K562 (cell line): ENCODE results near the gene GVQW3. TPM values are rescaled to one million over a fixed set of nuclear protein-coding genes. Genes with fewer than 3 reads are reported as not detected.

Experiments used
- BCL6 ChIP-seq: fragments of 250-450 bp; sonication (Bioruptor Pico); IDR thresholded peaks from 2 replicates; pipeline ENCODE4 v1.4.0; 2020
- HDAC2 ChIP-seq: fragments of 450-650 bp; IDR thresholded peaks from 2 replicates; pipeline ENCODE4 v1.6.1; 2016; ENCODE audit warnings: mild to moderate bottlenecking
- HIVEP1 ChIP-seq: fragments of 250-450 bp; sonication (Bioruptor Pico); IDR thresholded peaks from 2 replicates; pipeline ENCODE4 v1.4.0; 2020; ENCODE audit warnings: mild to moderate bottlenecking
- NBN ChIP-seq: fragments of 450-650 bp; IDR thresholded peaks from 2 replicates; pipeline ENCODE4 v1.6.1; 2016; ENCODE audit warnings: low read depth, mild to moderate bottlenecking
- NONO ChIP-seq, 2 experiments: fragments of 200-400 bp in 1 of 2; fragments of 450-650 bp in 1 of 2; formaldehyde crosslinking in 1 of 2; IDR thresholded peaks; 2 replicates each; pipeline ENCODE4 v1.6.1; 2017; ENCODE audit warnings: low read depth in 2 of 2, mild to moderate bottlenecking in 2 of 2, moderate library complexity in 2 of 2, low read length in 1 of 2
- PTBP1 ChIP-seq: fragments of 200-400 bp; formaldehyde crosslinking; IDR thresholded peaks from 2 replicates; pipeline ENCODE4 v1.6.1; 2017; ENCODE audit warnings: low read depth, low read length
- PTTG1 ChIP-seq: fragments of 450-650 bp; IDR thresholded peaks from 2 replicates; pipeline ENCODE4 v1.6.1; 2016; ENCODE audit warnings: low read depth, mild to moderate bottlenecking, missing genetic modification characterization, missing compliant biosample characterization
- TRIM24 ChIP-seq, 2 experiments: fragments of 450-650 bp; IDR thresholded peaks; 2 replicates each; pipeline ENCODE4 v1.6.1; 2016
- ZNF133 ChIP-seq: fragments of 250-450 bp; sonication (Bioruptor Pico); IDR thresholded peaks from 2 replicates; pipeline ENCODE4 v1.4.0; 2020; ENCODE audit warnings: mild to moderate bottlenecking
- polyA plus RNA-seq, 8 experiments: library from polyadenylated mRNA; depleted of rRNA in 4 of 8; stranded (reverse) in 5 of 8; unstranded in 3 of 8; fragments of >200 nt; fragmentation: Nextera tagmentation in 2 of 8; fragmentation: Illumina TruSeq in 1 of 8; extraction: Ambion mirVana in 2 of 8; extraction: Trizol in 1 of 8; gene quantifications; 2 replicates each; pipeline versions ENCODE4 v1.2.1 to v1.2.3, GENCODE V29; 2011 to 2014; ENCODE audit warnings: inconsistent platforms in 1 of 8, missing spikeins in 1 of 8
- total RNA-seq, 7 experiments: library from RNA; depleted of rRNA in 6 of 7; stranded (reverse); fragments of >200 nt in 6 of 7; fragmentation: Illumina TruSeq in 2 of 7; extraction: Trizol in 2 of 7; gene quantifications; 2 replicates each; pipeline versions ENCODE4 v1.2.1 to v1.2.3, GENCODE V29; 2011 to 2021; ENCODE audit warnings: low replicate concordance in 1 of 7
- TF ChIP-seq, protein P1 (sequence below): sonication (generic); formaldehyde crosslinking; IDR thresholded peaks from 2 replicates; pipeline ENCODE4 v1.8.1; 2023; ENCODE audit warnings: mild to moderate bottlenecking, missing genetic modification reagents
- TF ChIP-seq, protein P2 (sequence below): fragments of 200-400 bp; formaldehyde crosslinking; IDR thresholded peaks from 2 replicates; pipeline ENCODE4 v1.6.1; 2017; ENCODE audit warnings: mild to moderate bottlenecking, low read depth, low read length, moderate library complexity
- TF ChIP-seq, protein P3 (sequence below): fragments of 250-450 bp; sonication (Bioruptor Pico); IDR thresholded peaks from 2 replicates; pipeline ENCODE4 v1.5.0; 2021
- TF ChIP-seq, protein P4 (sequence below): IDR thresholded peaks from 2 replicates; pipeline ENCODE4 v1.6.1; 2014; ENCODE audit warnings: antibody characterized with exemption
- TF ChIP-seq, protein P5 (sequence below): fragments of 250-450 bp; sonication (Bioruptor Pico); IDR thresholded peaks from 2 replicates; pipeline ENCODE4 v1.8.0; 2021; ENCODE audit warnings: mild to moderate bottlenecking, moderate library complexity
- TF ChIP-seq, protein P6 (sequence below): fragments of 200-800 bp; sonication (Bioruptor generic); IDR thresholded peaks from 2 replicates; pipeline ENCODE4 v1.6.1; 2017; ENCODE audit warnings: missing genetic modification characterization, missing compliant biosample characterization

GVQW3 gene
- total and polyA plus RNA-seq, 9 of the 15 experiments (the other 6 are each of a cell fraction or from before 2014, with no cell fraction given): 0.66 to 5.7 (median 2.1) TPM

DNA sequence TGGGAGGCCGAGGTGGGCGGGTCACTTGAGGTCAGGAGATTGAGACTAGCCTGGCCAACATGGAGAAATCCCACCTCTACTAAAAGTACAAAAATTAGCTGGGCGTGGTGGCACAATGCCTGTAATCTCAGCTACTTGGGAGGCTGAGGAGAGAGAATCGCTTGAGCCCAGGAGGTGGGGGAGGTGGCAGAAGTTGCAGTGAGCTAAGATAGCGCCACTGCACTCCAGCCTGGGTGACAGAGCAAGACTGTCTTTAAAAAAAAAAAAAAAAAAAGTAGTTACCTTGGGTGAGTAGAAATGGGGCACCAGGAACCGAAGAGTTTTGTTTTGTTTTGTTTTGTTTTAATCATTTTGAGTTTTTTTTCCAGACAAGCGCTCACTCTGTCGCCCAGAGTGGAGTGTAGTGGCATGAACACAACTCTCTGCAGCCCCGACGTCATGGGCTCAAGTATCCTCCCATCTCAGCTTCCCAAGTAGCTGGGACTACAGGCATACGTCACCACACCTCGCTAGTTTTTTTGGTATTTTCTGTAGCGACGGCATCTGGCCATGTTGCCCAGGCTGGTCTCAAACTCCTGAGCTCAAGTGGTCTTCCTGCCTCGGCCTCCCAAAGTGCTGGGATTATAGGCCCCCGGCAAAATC, 16.0 kb upstream of the GVQW3 start (continued):
- TF ChIP-seq NONO (IDR thresholded peaks at IDR 0.05; ENCODE audit: low read depth in 2 of 2, low read length in 1 of 2) (no peak), NBN (0 out of 2 replicates have a peak, but pooled peaks have one; percentile 29), PTBP1 (no peak), PTTG1 (tag) (no peak), HDAC2 (0 out of 2 replicates have a peak, but pooled peaks have one; percentile 41), TRIM24 (IDR thresholded peaks at IDR 0.05) (peak; percentile 65 to 66; a peak in 2 of 4 replicates), ZNF133 (CRISPR knock-in tag) (no peak), HIVEP1 (CRISPR knock-in tag) (no peak), BCL6 (no peak)
- TF ChIP-seq, protein P1, sequence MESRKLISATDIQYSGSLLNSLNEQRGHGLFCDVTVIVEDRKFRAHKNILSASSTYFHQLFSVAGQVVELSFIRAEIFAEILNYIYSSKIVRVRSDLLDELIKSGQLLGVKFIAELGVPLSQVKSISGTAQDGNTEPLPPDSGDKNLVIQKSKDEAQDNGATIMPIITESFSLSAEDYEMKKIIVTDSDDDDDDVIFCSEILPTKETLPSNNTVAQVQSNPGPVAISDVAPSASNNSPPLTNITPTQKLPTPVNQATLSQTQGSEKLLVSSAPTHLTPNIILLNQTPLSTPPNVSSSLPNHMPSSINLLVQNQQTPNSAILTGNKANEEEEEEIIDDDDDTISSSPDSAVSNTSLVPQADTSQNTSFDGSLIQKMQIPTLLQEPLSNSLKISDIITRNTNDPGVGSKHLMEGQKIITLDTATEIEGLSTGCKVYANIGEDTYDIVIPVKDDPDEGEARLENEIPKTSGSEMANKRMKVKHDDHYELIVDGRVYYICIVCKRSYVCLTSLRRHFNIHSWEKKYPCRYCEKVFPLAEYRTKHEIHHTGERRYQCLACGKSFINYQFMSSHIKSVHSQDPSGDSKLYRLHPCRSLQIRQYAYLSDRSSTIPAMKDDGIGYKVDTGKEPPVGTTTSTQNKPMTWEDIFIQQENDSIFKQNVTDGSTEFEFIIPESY: peak; percentile 48
- TF ChIP-seq, protein P2, sequence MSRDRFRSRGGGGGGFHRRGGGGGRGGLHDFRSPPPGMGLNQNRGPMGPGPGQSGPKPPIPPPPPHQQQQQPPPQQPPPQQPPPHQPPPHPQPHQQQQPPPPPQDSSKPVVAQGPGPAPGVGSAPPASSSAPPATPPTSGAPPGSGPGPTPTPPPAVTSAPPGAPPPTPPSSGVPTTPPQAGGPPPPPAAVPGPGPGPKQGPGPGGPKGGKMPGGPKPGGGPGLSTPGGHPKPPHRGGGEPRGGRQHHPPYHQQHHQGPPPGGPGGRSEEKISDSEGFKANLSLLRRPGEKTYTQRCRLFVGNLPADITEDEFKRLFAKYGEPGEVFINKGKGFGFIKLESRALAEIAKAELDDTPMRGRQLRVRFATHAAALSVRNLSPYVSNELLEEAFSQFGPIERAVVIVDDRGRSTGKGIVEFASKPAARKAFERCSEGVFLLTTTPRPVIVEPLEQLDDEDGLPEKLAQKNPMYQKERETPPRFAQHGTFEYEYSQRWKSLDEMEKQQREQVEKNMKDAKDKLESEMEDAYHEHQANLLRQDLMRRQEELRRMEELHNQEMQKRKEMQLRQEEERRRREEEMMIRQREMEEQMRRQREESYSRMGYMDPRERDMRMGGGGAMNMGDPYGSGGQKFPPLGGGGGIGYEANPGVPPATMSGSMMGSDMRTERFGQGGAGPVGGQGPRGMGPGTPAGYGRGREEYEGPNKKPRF: no peak
- TF ChIP-seq, protein P3, sequence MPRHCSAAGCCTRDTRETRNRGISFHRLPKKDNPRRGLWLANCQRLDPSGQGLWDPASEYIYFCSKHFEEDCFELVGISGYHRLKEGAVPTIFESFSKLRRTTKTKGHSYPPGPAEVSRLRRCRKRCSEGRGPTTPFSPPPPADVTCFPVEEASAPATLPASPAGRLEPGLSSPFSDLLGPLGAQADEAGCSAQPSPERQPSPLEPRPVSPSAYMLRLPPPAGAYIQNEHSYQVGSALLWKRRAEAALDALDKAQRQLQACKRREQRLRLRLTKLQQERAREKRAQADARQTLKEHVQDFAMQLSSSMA (CRISPR knock-in tag): no peak
- TF ChIP-seq, protein P4, sequence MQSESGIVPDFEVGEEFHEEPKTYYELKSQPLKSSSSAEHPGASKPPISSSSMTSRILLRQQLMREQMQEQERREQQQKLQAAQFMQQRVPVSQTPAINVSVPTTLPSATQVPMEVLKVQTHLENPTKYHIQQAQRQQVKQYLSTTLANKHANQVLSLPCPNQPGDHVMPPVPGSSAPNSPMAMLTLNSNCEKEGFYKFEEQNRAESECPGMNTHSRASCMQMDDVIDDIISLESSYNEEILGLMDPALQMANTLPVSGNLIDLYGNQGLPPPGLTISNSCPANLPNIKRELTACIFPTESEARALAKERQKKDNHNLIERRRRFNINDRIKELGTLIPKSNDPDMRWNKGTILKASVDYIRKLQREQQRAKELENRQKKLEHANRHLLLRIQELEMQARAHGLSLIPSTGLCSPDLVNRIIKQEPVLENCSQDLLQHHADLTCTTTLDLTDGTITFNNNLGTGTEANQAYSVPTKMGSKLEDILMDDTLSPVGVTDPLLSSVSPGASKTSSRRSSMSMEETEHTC: no peak
- TF ChIP-seq, protein P5, sequence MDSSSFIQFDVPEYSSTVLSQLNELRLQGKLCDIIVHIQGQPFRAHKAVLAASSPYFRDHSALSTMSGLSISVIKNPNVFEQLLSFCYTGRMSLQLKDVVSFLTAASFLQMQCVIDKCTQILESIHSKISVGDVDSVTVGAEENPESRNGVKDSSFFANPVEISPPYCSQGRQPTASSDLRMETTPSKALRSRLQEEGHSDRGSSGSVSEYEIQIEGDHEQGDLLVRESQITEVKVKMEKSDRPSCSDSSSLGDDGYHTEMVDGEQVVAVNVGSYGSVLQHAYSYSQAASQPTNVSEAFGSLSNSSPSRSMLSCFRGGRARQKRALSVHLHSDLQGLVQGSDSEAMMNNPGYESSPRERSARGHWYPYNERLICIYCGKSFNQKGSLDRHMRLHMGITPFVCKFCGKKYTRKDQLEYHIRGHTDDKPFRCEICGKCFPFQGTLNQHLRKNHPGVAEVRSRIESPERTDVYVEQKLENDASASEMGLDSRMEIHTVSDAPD (CRISPR knock-in tag): no peak
- TF ChIP-seq, protein P6, sequence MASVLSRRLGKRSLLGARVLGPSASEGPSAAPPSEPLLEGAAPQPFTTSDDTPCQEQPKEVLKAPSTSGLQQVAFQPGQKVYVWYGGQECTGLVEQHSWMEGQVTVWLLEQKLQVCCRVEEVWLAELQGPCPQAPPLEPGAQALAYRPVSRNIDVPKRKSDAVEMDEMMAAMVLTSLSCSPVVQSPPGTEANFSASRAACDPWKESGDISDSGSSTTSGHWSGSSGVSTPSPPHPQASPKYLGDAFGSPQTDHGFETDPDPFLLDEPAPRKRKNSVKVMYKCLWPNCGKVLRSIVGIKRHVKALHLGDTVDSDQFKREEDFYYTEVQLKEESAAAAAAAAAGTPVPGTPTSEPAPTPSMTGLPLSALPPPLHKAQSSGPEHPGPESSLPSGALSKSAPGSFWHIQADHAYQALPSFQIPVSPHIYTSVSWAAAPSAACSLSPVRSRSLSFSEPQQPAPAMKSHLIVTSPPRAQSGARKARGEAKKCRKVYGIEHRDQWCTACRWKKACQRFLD (CRISPR knock-in tag): no peak
